RWPE2 (cell line): ENCODE results near the gene PADI2.

Source experiments
- ATAC-seq: fragments of 200-7000 bp; cut with Tn5 transposase; 3 replicates; pipeline ENCODE4 v1.9.1; 2021; ENCODE audit warnings: low read depth
- DNase-seq: peaks from one replicate; pipeline ENCODE4 v3.0.0-alpha.2; 2020; ENCODE audit warnings: low spot score
- H3K27ac ChIP-seq: fragments of 450-650 bp; 2 replicates; pipeline ENCODE4 v1.5.1; 2017; ENCODE audit warnings: mild to moderate bottlenecking; ENCODE audit not compliant: poor library complexity, severe bottlenecking
- H3K27me3 ChIP-seq: fragments of 250-450 bp; sonication (Bioruptor Pico); 2 replicates; pipeline ENCODE4 v1.5.1; 2021; ENCODE audit warnings: mild to moderate bottlenecking, moderate library complexity; ENCODE audit not compliant: insufficient read depth, poor library complexity, severe bottlenecking
- H3K36me3 ChIP-seq: fragments of 250-450 bp; sonication (Bioruptor Pico); 2 replicates; pipeline ENCODE4 v1.5.1; 2020; ENCODE audit warnings: low read depth, mild to moderate bottlenecking, moderate library complexity
- H3K4me1 ChIP-seq: fragments of 250-450 bp; sonication (Bioruptor Pico); 2 replicates; pipeline ENCODE4 v1.5.1; 2021; ENCODE audit warnings: mild to moderate bottlenecking, moderate library complexity; ENCODE audit not compliant: insufficient read depth, poor library complexity, severe bottlenecking
- H3K4me3 ChIP-seq: fragments of 250-450 bp; sonication (Bioruptor Pico); 2 replicates; pipeline ENCODE4 v1.5.1; 2021; ENCODE audit warnings: mild to moderate bottlenecking, moderate library complexity; ENCODE audit not compliant: severe bottlenecking
- H3K9me3 ChIP-seq: fragments of 250-450 bp; sonication (Bioruptor Pico); 2 replicates; pipeline ENCODE4 v1.5.1; 2021; ENCODE audit warnings: mild to moderate bottlenecking, moderate library complexity; ENCODE audit not compliant: severe bottlenecking
- TF ChIP-seq, protein P1 (sequence below): fragments of 450-650 bp; IDR thresholded peaks from one replicate; pipeline ENCODE4 v1.5.1; 2017; ENCODE audit warnings: mild to moderate bottlenecking, moderate library complexity; ENCODE audit not compliant: poor library complexity, severe bottlenecking

Gene PADI2

DNA sequence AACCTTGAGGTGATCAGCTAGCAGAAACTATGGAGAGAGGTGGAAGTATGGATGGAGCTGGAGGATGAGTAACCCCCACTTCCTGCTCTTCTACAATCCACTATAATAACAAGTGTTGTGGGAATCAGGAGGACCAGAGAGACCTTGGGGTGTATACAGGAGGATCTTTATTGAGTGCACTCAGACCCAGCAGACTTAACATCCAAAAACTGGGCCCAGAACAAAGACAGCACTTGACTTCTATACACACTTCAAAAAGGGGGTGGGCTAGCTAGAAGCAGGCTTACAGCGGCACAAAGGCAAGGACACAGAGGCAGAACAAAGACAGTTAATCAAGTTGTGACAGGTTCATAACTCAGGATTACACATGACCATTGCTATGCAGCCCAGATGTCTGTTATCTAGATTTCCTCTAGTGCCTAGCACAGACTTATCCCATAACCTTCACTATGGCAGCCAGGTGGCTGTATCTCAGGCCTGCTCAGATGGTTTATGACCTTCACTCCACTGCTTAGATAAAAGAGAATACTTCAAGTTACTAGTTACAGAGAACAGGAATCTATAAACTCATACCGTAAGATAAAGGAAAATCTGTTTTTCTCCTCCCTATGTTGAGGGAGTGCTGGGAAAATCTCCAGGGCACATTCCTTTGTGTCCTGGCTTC is 36.1 kb upstream of the PADI2 start:
- Histone ChIP-seq H3K9me3 (peaks cover 15% of the 10 kb centered on the region), H3K4me3 (no peak overlapping the region), H3K27ac (no peak overlapping the region), H3K36me3 (no peaks in the 10 kb centered on the region), H3K4me1 (no peaks in the 10 kb centered on the region), H3K27me3 (no peaks in the 10 kb centered on the region)
- TF ChIP-seq, protein P1, sequence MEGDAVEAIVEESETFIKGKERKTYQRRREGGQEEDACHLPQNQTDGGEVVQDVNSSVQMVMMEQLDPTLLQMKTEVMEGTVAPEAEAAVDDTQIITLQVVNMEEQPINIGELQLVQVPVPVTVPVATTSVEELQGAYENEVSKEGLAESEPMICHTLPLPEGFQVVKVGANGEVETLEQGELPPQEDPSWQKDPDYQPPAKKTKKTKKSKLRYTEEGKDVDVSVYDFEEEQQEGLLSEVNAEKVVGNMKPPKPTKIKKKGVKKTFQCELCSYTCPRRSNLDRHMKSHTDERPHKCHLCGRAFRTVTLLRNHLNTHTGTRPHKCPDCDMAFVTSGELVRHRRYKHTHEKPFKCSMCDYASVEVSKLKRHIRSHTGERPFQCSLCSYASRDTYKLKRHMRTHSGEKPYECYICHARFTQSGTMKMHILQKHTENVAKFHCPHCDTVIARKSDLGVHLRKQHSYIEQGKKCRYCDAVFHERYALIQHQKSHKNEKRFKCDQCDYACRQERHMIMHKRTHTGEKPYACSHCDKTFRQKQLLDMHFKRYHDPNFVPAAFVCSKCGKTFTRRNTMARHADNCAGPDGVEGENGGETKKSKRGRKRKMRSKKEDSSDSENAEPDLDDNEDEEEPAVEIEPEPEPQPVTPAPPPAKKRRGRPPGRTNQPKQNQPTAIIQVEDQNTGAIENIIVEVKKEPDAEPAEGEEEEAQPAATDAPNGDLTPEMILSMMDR = no peak
- no peak for ATAC-seq
- peak; percentile 0 for DNase-seq

DNA sequence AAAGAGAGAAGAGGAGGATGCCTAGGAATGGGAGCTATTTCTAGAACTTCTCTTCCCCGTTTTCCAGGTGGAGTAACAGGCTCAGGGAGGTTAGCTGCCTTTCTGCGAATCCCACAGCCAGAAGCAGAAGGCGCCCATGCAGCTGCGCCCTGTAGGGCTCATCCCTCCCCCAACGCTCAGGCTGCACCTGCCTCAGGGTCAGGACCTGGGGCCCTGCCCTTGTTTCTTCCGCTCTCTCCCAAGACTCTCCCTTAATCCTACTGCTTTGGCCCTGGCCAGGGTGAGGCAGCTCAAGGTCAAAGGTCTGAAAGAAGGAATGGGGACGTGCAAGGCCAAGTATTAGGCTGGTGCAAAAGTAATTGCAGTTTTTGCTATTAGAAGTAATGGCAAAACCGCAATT is 30.5 kb upstream of the PADI2 start:
- TF ChIP-seq, protein P1 = no peak

DNA sequence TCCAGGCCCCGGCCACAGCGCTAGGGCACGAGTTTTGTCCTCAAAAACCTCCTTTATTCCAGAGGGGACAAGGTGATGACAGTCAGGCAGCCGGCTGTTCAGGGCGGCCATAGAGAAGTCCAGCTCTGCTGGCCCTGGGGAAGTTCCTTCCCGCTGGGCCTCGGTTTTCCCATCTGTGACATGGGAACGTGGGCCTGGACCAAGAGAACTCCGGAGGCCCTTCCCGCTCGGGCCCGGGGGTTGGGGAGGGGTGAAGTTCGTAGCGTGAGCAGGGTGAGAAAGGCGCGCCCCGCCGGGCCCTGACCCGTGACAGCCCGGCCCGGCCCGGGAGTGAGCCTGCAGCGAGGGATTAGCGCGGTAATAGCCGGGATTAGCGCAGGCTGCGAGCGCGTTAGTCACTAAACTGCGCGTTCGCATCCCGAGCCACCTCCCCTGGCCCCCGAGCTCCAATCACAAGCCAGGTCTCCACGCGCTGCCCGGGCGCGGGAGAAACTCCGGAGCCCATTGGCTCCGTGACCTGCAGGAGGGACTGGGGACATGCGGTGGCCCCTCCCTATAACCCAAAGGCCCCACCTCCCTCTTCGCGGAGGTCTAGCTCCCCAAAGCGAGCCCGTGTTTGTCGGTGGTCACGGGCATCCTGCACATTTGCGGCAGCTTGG is 29.8 kb upstream of the PADI2 start:
- DNase-seq (no peak), ATAC-seq (no peak)
- H3K9me3 ChIP-seq = peaks cover 1% of the 10 kb centered on the region
- no peaks in the 10 kb centered on the region for H3K36me3 ChIP-seq
- H3K4me3 ChIP-seq = no peak overlapping the region
- no peaks in the 10 kb centered on the region for H3K4me1 ChIP-seq
- no peak overlapping the region for H3K27ac ChIP-seq
- no peaks in the 10 kb centered on the region for H3K27me3 ChIP-seq
- TF ChIP-seq, protein P1 = no peak

More for the DNA sequence above, 30.5 kb upstream of the PADI2 start:
- DNase-seq = no peak
- H3K27ac ChIP-seq = no peak overlapping the region
- H3K9me3 ChIP-seq = peaks cover 6% of the 10 kb centered on the region
- no peaks in the 10 kb centered on the region for H3K36me3 ChIP-seq
- no peak overlapping the region for H3K4me3 ChIP-seq
- no peaks in the 10 kb centered on the region for H3K4me1 ChIP-seq
- H3K27me3 ChIP-seq = no peaks in the 10 kb centered on the region
- ATAC-seq = no peak

DNA sequence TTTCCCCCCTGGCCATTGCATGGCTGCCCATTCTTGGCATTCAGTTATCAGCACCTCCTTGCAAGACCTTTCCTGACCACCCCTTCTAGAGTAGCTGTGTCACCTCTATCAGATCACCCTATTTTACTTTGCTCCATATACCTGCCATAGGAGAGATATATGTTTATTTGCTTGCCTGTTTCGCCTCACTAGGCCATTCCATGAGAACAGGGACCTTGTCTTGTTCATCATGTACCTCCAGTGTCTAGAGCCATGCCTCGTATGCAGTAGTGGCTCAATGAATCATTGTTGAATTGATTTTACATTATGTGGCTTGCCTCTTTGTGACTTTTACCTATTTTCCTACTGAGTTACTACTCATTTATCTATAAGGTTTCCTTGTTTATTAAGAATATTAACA is 26.4 kb upstream of the PADI2 start:
- ATAC-seq (no peak), DNase-seq (no peak)
- H3K36me3 ChIP-seq = no peaks in the 10 kb centered on the region
- TF ChIP-seq, protein P1 = no peak
- no peak overlapping the region for H3K27ac ChIP-seq
- H3K27me3 ChIP-seq = no peaks in the 10 kb centered on the region
- no peaks in the 10 kb centered on the region for H3K4me1 ChIP-seq
- H3K9me3 ChIP-seq = no peaks in the 10 kb centered on the region
- H3K4me3 ChIP-seq = no peak overlapping the region

DNA sequence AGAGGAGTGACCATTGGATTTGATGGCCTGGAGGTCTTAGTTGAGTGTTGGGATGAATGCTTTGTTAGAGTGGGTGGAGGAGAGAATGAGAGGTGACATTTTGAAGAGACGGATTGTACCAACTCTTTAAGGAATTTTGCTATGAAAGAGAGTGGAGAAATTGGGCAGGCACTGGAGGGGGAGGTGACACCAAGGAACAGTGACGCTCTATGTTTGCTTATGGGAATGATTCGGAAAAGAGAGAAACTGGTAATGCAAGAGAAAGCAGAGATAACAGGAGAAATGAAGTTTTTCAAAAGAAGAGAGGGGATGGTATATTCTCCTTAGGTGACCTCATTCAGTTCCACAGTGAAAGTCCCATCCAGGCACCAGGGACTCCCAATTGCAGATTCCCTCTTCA is 24.5 kb upstream of the PADI2 start:
- DNase-seq (no peak), ATAC-seq (no peak)
- Histone ChIP-seq H3K4me3 (no peak overlapping the region), H3K9me3 (no peaks in the 10 kb centered on the region), H3K27me3 (no peaks in the 10 kb centered on the region), H3K36me3 (no peaks in the 10 kb centered on the region), H3K27ac (no peak overlapping the region), H3K4me1 (peaks cover 5% of the 10 kb centered on the region)
- TF ChIP-seq, protein P1 = no peak
